ENCODE results near the gene CD72. TPM values are rescaled to one million over a fixed set of nuclear protein-coding genes. Genes with fewer than 3 reads are reported as not detected.

CD72 gene, protein sequence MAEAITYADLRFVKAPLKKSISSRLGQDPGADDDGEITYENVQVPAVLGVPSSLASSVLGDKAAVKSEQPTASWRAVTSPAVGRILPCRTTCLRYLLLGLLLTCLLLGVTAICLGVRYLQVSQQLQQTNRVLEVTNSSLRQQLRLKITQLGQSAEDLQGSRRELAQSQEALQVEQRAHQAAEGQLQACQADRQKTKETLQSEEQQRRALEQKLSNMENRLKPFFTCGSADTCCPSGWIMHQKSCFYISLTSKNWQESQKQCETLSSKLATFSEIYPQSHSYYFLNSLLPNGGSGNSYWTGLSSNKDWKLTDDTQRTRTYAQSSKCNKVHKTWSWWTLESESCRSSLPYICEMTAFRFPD
- total RNA-seq = 10 to 100 TPM in 1 of 2 donors, 1 to 10 TPM in 1; 7.5 to 43.2 TPM

DNA sequence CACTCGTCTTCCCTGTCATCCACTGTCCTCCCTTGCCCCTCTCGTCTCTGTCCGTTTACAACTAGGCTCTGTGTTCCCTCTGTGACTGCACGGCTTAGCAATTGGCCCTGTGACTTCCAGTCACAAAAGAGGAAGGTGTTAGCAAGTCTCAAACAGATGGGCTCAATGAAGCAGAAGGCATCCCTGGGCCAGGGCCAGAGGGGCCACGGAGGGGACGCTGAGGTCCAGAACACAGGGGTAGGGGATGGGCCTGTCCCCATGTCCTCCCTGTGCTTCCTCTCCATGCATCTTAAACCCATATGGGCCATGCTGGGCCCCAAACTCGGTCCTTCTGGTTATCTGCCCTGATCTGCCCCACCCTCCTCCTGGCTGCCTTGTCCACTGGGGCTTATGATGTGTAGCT, at the start of gene CD72:
Gene CD72, minus strand, starts transcription at position 89 of the 403 bp plus-strand sequence. CDS start 110 bp downstream, outside the sequence.
- H3K4me3 Mint-ChIP-seq = peak within 1 kb of the TSS; percentile 92
- no peak for ATAC-seq (replicated peaks)
- peaks cover 33% of the 10 kb centered on the region for H3K4me1 Mint-ChIP-seq
- H3K9me3 Mint-ChIP-seq = no peaks in the 10 kb centered on the region
- H3K36me3 Mint-ChIP-seq (ENCODE audit: low read depth) = peaks cover 6% of the 10 kb centered on the region
- H3K27me3 Mint-ChIP-seq = no peaks in the 10 kb centered on the region
- H3K27ac Mint-ChIP-seq = peak within 1 kb of the TSS; percentile 94

DNA sequence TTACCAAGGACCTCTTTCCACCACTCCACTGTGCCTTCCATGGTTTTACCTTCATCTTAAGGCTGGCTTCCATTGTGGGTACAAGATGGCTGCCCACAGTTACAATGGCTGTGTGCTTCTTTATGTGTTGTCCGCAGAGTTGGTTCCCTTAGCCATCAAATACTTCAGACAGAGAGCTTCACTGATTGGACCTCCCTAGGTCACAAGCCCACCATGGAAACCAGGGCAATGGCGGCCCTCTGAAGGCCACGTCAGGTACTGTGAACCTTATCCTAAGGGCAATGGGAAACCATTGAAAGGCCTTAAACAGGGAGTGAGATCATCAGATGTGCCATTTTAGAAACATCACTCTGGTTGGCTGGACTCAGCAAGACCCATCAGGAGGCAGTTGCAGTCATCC, 49.7 kb upstream of the CD72 start:
- no peak overlapping the region for H3K4me3 Mint-ChIP-seq
- H3K27me3 Mint-ChIP-seq = no peaks in the 10 kb centered on the region
- H3K9me3 Mint-ChIP-seq = no peaks in the 10 kb centered on the region
- no peak for ATAC-seq (replicated peaks)
- H3K36me3 Mint-ChIP-seq (ENCODE audit: low read depth) = peaks cover under 1% of the 10 kb centered on the region
- peaks cover 20% of the 10 kb centered on the region for H3K4me1 Mint-ChIP-seq
- no peak overlapping the region for H3K27ac Mint-ChIP-seq

DNA sequence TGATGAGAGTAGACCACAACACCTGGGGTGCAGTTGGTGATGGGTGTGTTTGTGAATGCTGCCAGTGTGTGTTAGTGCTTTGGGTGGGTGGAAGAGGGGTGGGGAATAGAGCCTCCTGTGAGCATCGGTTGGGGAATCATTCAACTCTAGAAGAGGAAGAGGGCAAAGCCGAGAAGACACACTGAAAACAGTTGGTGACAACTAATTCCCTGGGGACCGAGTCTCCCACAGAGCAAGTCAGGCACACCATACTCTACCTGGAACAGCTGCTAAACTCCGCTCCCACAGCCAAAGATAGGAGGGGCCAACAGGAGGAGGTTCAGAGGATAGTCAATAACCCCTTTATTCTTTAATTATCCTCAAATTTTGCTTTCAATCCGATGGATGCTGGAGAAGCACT, 48.3 kb upstream of the CD72 start:
- no peak overlapping the region for H3K4me3 Mint-ChIP-seq
- peaks cover 14% of the 10 kb centered on the region for H3K36me3 Mint-ChIP-seq (ENCODE audit: low read depth)

GRCh38 chr9:35666045-35666444, 47.8 kb upstream of the CD72 start:
- Mint-ChIP-seq H3K27me3 (no peaks in the 10 kb centered on the region), H3K36me3 (ENCODE audit: low read depth) (peaks cover 19% of the 10 kb centered on the region), H3K4me1 (peaks cover 35% of the 10 kb centered on the region), H3K9me3 (no peaks in the 10 kb centered on the region), H3K27ac (peak overlapping the region; percentile 73), H3K4me3 (peak overlapping the region; percentile 98)
- ATAC-seq (replicated peaks) = no peak

More for the DNA sequence above, 48.3 kb upstream of the CD72 start:
- ATAC-seq (replicated peaks) = no peak
- Mint-ChIP-seq H3K27me3 (no peaks in the 10 kb centered on the region), H3K4me1 (peaks cover 34% of the 10 kb centered on the region), H3K9me3 (no peaks in the 10 kb centered on the region), H3K27ac (peak overlapping the region; percentile 73)

GRCh38 chr9:35665471-35665818, 47.2 kb upstream of the CD72 start:
- H3K9me3 Mint-ChIP-seq = no peaks in the 10 kb centered on the region
- peak overlapping the region; percentile 98 for H3K4me3 Mint-ChIP-seq
- peak overlapping the region; percentile 73 for H3K27ac Mint-ChIP-seq
- no peaks in the 10 kb centered on the region for H3K27me3 Mint-ChIP-seq
- peaks cover 41% of the 10 kb centered on the region for H3K4me1 Mint-ChIP-seq
- no peak for ATAC-seq (replicated peaks)
- H3K36me3 Mint-ChIP-seq (ENCODE audit: low read depth) = peaks cover 25% of the 10 kb centered on the region

GRCh38 chr9:35664531-35665470, 46.6 kb upstream of the CD72 start, which contains the start of gene ARHGEF39:
Gene ARHGEF39, minus strand, starts transcription at chr9:35665195. Its CDS starts 26 bp downstream, at chr9:35665169.
- Mint-ChIP-seq H3K36me3 (ENCODE audit: low read depth) (peaks cover 32% of the 10 kb centered on the region), H3K9me3 (no peaks in the 10 kb centered on the region), H3K4me1 (peaks cover 42% of the 10 kb centered on the region), H3K27ac (peak within 1 kb of the TSS; percentile 73), H3K27me3 (no peaks in the 10 kb centered on the region), H3K4me3 (peak within 1 kb of the TSS; percentile 98)
- peak; percentile 89 for ATAC-seq (replicated peaks)

- no peaks in the 10 kb centered on the region for H3K27me3 Mint-ChIP-seq
- peaks cover 55% of the 10 kb centered on the region for H3K36me3 Mint-ChIP-seq (ENCODE audit: low read depth)
- peak overlapping the region; percentile 82 for H3K27ac Mint-ChIP-seq
- H3K4me3 Mint-ChIP-seq = peak overlapping the region; percentile 98
- H3K9me3 Mint-ChIP-seq = no peaks in the 10 kb centered on the region
- H3K4me1 Mint-ChIP-seq = peaks cover 58% of the 10 kb centered on the region
- no peak for ATAC-seq (replicated peaks)
Measured at GRCh38 chr9:35662437-35662836, 44.2 kb upstream of the CD72 start.

- peaks cover 64% of the 10 kb centered on the region for H3K4me1 Mint-ChIP-seq
- H3K27ac Mint-ChIP-seq = peak overlapping the region; percentile 82
- no peaks in the 10 kb centered on the region for H3K9me3 Mint-ChIP-seq
- no peak for ATAC-seq (replicated peaks)
- H3K36me3 Mint-ChIP-seq (ENCODE audit: low read depth) = peaks cover 61% of the 10 kb centered on the region
- H3K27me3 Mint-ChIP-seq = no peaks in the 10 kb centered on the region
- H3K4me3 Mint-ChIP-seq = peak overlapping the region; percentile 98
Measured at GRCh38 chr9:35661756-35662350, 43.6 kb upstream of the CD72 start.

GRCh38 chr9:35660966-35661415, 42.8 kb upstream of the CD72 start:
- H3K4me3 Mint-ChIP-seq = peak overlapping the region; percentile 98
- peaks cover 62% of the 10 kb centered on the region for H3K36me3 Mint-ChIP-seq (ENCODE audit: low read depth)
- peak overlapping the region; percentile 70 for H3K27ac Mint-ChIP-seq
- no peaks in the 10 kb centered on the region for H3K9me3 Mint-ChIP-seq
- peaks cover 67% of the 10 kb centered on the region for H3K4me1 Mint-ChIP-seq
- ATAC-seq (replicated peaks) = no peak
- H3K27me3 Mint-ChIP-seq = no peaks in the 10 kb centered on the region

- no peaks in the 10 kb centered on the region for H3K9me3 Mint-ChIP-seq
- H3K36me3 Mint-ChIP-seq (ENCODE audit: low read depth) = peaks cover 62% of the 10 kb centered on the region
- ATAC-seq (replicated peaks) = no peak
- H3K4me3 Mint-ChIP-seq = peak overlapping the region; percentile 98
- H3K27me3 Mint-ChIP-seq = no peaks in the 10 kb centered on the region
- peaks cover 66% of the 10 kb centered on the region for H3K4me1 Mint-ChIP-seq
- peak overlapping the region; percentile 99 for H3K27ac Mint-ChIP-seq
Measured at GRCh38 chr9:35659340-35659739, 41.1 kb upstream of the CD72 start.

- peak overlapping the region; percentile 99 for H3K27ac Mint-ChIP-seq
- no peaks in the 10 kb centered on the region for H3K27me3 Mint-ChIP-seq
- no peak for ATAC-seq (replicated peaks)
- H3K36me3 Mint-ChIP-seq (ENCODE audit: low read depth) = peaks cover 62% of the 10 kb centered on the region
- peak overlapping the region; percentile 98 for H3K4me3 Mint-ChIP-seq
- H3K4me1 Mint-ChIP-seq = peaks cover 64% of the 10 kb centered on the region
- H3K9me3 Mint-ChIP-seq = no peaks in the 10 kb centered on the region
Measured at GRCh38 chr9:35658968-35659220, 40.7 kb upstream of the CD72 start.

DNA sequence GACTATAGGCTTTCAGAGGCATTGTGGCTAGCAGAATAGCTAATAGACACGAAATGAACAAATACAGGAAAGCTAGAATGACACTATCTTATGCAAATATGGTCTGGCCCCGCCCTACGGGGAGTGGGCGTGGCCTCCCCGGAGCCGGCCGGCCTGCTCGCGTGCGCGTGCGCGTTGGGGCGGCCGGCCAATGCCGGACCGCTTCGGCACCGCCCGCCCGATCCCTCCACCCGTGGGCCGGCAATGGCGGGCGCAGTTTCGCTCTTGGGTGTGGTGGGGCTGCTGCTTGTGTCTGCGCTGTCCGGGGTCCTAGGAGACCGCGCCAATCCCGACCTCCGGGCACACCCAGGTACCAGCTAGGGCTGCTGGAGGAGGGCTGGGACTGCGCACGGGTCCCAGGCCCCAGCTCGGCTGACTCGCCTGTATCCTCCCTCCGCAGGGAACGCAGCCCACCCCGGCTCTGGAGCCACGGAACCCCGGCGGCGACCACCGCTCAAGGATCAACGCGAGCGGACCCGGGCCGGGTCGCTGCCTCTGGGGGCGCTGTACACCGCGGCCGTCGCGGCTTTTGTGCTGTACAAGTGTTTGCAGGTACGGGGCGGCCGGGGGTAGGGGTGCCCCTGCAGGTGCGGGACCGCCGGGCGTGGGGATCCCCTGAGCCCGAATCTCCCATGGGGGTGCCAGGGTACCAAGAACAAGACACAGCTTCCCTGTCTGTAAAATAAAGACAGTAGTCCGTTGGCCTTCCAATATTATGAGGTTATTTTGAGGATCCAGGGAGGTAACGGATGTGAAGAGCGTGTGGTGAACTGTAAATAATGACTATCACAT, 40.1 kb upstream of the CD72 start, which contains the start of gene CCDC107:
Gene CCDC107, plus strand, starts transcription at position 156 of the 831 bp plus-strand sequence. Its CDS starts 88 bp downstream, at position 244.
- Mint-ChIP-seq H3K27ac (peak within 1 kb of the TSS; percentile 99), H3K27me3 (no peaks in the 10 kb centered on the region), H3K36me3 (ENCODE audit: low read depth) (peaks cover 62% of the 10 kb centered on the region), H3K9me3 (no peaks in the 10 kb centered on the region), H3K4me1 (peaks cover 58% of the 10 kb centered on the region), H3K4me3 (peak within 1 kb of the TSS; percentile 98)
- ATAC-seq (replicated peaks) = peak; percentile 57

DNA sequence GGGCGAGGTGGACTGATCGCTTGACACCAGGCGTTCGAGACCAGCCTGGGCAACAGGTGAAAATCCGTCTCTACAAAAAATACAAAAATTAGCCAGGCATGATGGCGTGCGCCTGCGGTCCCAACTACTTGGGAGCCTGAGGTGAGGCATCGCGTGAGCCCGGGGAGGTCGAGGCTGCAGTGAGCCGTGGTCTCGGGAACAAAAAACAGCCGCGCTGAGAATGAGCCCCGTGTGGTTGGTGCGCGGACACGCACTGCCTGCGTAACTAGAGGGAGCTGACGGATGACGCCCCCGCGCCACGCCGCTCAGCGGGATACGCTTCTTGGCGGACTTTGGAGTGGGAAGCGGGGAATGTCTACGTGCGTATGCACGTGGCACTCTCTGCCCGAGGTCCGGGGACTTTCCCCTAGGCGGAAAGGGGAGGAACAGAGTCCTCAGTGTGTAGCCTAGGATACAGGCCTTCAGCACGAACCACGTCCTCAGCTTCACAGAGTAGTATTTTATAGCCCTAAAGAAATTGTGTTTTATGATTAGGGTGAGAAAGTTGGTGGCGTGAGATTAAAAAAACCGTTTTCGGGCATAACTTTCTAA, 39.4 kb upstream of the CD72 start, which contains the start of gene RMRP:
Gene RMRP, minus strand, starts transcription at position 474 of the 591 bp plus-strand sequence.
- H3K4me1 Mint-ChIP-seq = peaks cover 52% of the 10 kb centered on the region
- ATAC-seq (replicated peaks) = peak; percentile 94
- peak within 1 kb of the TSS; percentile 99 for H3K27ac Mint-ChIP-seq
- H3K4me3 Mint-ChIP-seq = peak within 1 kb of the TSS; percentile 98
- H3K27me3 Mint-ChIP-seq = no peaks in the 10 kb centered on the region
- H3K9me3 Mint-ChIP-seq = no peaks in the 10 kb centered on the region
- peaks cover 58% of the 10 kb centered on the region for H3K36me3 Mint-ChIP-seq (ENCODE audit: low read depth)

All from activated T-helper 17 cell treated with anti-CD3 and anti-CD28 coated beads, Interleukin-2, amount 50 U/mL, for 72 hours (primary cell).